Heart right ventricle (tissue), 16 donors: ENCODE results near the gene PTPRN2. TPM values are rescaled to one million over a fixed set of nuclear protein-coding genes. Genes with fewer than 3 reads are reported as not detected.

Experiments
- ATAC-seq, 8 donors: fragments of 200-7000 bp; cut with Tn5 transposase; one replicate each; pipeline ENCODE4 v1.9.1; 2020; ENCODE audit warnings: mild to moderate bottlenecking in 8 of 8, moderate library complexity in 8 of 8, moderate number of reproducible peaks in 1 of 8
- DNase-seq, 2 donors: peaks; one replicate each; pipeline ENCODE4 v3.0.0-alpha.2; 2020
- H3K27ac ChIP-seq, 10 donors: fragments of 200-600 bp; sonication (generic) in 2 of 10; one replicate each; pipeline versions ENCODE4 v1.5.0 to v1.8.0; 2020 to 2022; ENCODE audit warnings: mild to moderate bottlenecking in 3 of 10
- H3K27me3 ChIP-seq, 7 donors: fragments of 200-600 bp; one replicate each; pipeline ENCODE4 v1.8.0; 2021 to 2022; ENCODE audit warnings: mild to moderate bottlenecking in 2 of 7
- H3K36me3 ChIP-seq, 9 donors: fragments of 200-600 bp; sonication (generic) in 1 of 9; one replicate each; pipeline versions ENCODE4 v1.5.0 to v1.8.0; 2020 to 2022; ENCODE audit warnings: mild to moderate bottlenecking in 2 of 9
- H3K4me1 ChIP-seq, 9 donors: fragments of 200-600 bp; sonication (generic) in 1 of 9; one replicate each; pipeline versions ENCODE4 v1.5.0 to v1.8.0; 2020 to 2022; ENCODE audit warnings: mild to moderate bottlenecking in 4 of 9
- H3K4me3 ChIP-seq, 10 donors: fragments of 200-600 bp; sonication (generic) in 2 of 10; one replicate each; pipeline versions ENCODE4 v1.5.0 to v1.8.0; 2020 to 2022; ENCODE audit warnings: mild to moderate bottlenecking in 7 of 10, moderate library complexity in 2 of 10
- H3K9me3 ChIP-seq, 11 donors: fragments of 200-600 bp in 10 of 11; sonication (generic) in 2 of 11; one replicate each; pipeline versions ENCODE4 v1.5.0 to v1.8.0; 2013 to 2022; ENCODE audit warnings: mild to moderate bottlenecking in 2 of 11, control low read depth in 1 of 11, moderate library complexity in 1 of 11
- CTCF ChIP-seq, 9 donors: fragments of 200-600 bp; sonication (generic) in 2 of 9; IDR thresholded peaks; one replicate each; pipeline versions ENCODE4 v1.5.0 to v1.8.0; 2021 to 2022; ENCODE audit warnings: antibody characterized with exemption in 9 of 9, mild to moderate bottlenecking in 5 of 9, moderate library complexity in 1 of 9
- WGBS, 2 donors: extraction: QIAGEN DNeasy Blood & Tissue Kit; methylation state at CpG; one replicate each; pipeline ENCODE4 v1.1.7; 2013; ENCODE audit warnings: inconsistent platforms in 1 of 2; 5-methylcytosine and 5-hydroxymethylcytosine counted together
- intact Hi-C, 10 donors: fragments of 100-400 bp; cut with DNase I; formaldehyde crosslinking; loops; one replicate each; pipeline versions ENCODE4 v1.11.1 to v1.14.2; 2022
- polyA plus RNA-seq, 2 donors: library from polyadenylated mRNA; stranded (reverse); fragments of 200-250 nt; gene quantifications; one replicate each; pipeline ENCODE4 v1.2.3, GENCODE V29; 2013
- total RNA-seq, 10 donors: library from RNA; stranded (reverse); fragmentation: NEBNext Ultra II Directional in 3 of 10; extraction: Animal tissue kit (Norgen Biotek cat#: 25700) in 3 of 10; gene quantifications; one replicate each; pipeline versions ENCODE4 v1.2.1 to v1.2.4, GENCODE V29; 2021 to 2023
- donor health status: Arrhythmogenic right ventricular cardiomyopathy.
- donor health status: ischemic (EF 13 %, LVEDD 7.1; RV severe dilation, severe dysfunction).
- donor health status: healthy with polysubstance abuse.
- donor health status: DM: no; HTN: yes; CAD: no.
- donor health status: DM: no; HTN: no; CAD: no.
- donor health status: ischemic (EF 25% LVEDD 6.9; RV normal size, moderate dysfunction).
- donor health status: ischemic (EF 25% LVEDD 5.7; RV mildly dilated, moderate dysfunction).
- donor health status: healthy.
- donor health status: DM: yes; HTN: yes; CAD: no.
- donor health status: Ischemic cardiomyopathy.
- donor health status: ischemic (EF 35%, LVEDD 5.7; RV mildly dilated, moderate dysfunction).
- donor health status: nonischemic (EF 11% LVEDD 7.7; RV severe dilation, severe dysfunction).
- donor health status: DM: yes; HTN: yes; CAD: no.
- donor health status: PGD.
- donor health status: ischemic (EF 29% LVEDD 5.4; RV normal size, mild dysfunction).
- donor health status: nonischemic (EF 23%, LVEDD 6.1; RV moderate dilation, normal function).

The PTPRN2 gene
- total and polyA plus RNA-seq, 12 donors: 0.82 to 1.8 (median 1.3) TPM

- Histone ChIP-seq H3K4me3 (no peak overlapping the region), H3K36me3 (no peaks in the 10 kb centered on the region), H3K9me3 (no peaks in the 10 kb centered on the region), H3K27ac (no peak overlapping the region), H3K4me1 (no peaks in the 10 kb centered on the region), H3K27me3 (peaks cover 0 to 55% (median 39%) of the 10 kb centered on the region in 7 donors)
- TF ChIP-seq CTCF (IDR thresholded peaks at IDR 0.05): no peak
- no peak for ATAC-seq
- no peak for DNase-seq
- intact Hi-C loops: no loop called here
- WGBS, 2 donors: 70 to 72% methylated on average over 23 of the region's 23 CpGs
Measured at GRCh38 chr7:157707983-157708918, 879.4 kb downstream of the PTPRN2 start.

DNA sequence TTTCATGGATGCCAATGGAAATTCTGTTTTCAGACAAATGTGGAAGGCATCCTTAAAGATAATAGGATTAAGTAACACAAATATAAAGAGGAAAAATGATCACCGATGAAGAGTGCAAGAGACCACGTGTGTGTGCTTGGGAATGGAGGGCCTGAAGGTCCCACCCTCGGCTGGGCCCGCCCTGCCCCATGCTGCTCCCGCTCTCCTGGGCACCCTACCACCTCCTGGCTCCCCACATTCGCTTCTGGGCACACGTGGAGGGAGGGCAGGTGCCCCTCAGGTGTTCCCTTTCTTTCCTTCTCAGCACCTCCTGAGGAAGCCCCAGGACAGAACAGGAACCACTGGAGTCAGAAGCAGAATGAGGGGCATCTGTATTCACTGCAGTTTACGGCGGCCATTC lies 883.3 kb downstream of the PTPRN2 start:
- 73 to 78% methylated on average over 9 of the region's 9 CpGs for WGBS, 2 donors
- Histone ChIP-seq H3K9me3 (no peaks in the 10 kb centered on the region), H3K36me3 (no peaks in the 10 kb centered on the region), H3K27ac (no peak overlapping the region), H3K4me3 (no peak overlapping the region), H3K27me3 (peaks cover 0 to 77% (median 51%) of the 10 kb centered on the region in 7 donors), H3K4me1 (no peaks in the 10 kb centered on the region)
- TF ChIP-seq CTCF (IDR thresholded peaks at IDR 0.05): no peak
- DNase-seq (no peak), ATAC-seq (no peak)
- intact Hi-C loops: no loop called here

DNA sequence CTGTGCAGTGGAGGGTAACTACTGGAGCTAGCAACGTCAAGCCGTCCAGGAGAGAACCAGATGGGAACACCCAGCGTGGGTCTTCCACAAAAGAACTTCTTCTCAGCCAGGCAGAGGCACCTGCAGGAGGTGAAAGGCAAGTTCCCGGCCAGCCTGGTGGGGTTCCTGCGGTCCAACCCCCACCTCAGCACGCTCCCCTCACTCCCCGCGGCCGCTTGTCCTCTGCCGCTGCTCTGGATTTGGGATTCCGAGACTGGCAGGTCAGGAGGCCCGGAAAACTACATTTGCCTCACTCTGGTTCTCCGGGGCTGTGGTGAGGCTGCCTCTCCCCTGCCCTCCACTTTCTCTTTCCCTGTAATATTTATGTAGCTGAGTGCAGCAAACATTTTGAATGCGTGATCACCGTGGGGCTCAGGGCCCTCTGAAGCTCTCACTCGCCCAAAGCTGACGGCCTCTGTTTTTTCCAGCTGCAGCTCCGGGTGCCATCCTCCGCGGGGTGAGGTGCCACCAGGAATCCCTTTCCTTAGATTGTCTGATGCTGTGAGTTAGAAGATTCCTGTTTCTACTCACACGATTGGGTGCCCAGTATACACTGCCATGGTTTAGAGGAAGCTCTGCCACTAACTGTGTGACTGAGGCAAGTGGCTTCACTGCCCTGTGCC lies 884.0 kb downstream of the PTPRN2 start:
- no peak overlapping the region for H3K27ac ChIP-seq
- no peak for TF ChIP-seq CTCF (IDR thresholded peaks at IDR 0.05)
- H3K9me3 ChIP-seq: no peaks in the 10 kb centered on the region
- H3K27me3 ChIP-seq: peaks cover 0 to 75% (median 57%) of the 10 kb centered on the region in 7 donors
- H3K4me1 ChIP-seq: no peaks in the 10 kb centered on the region
- H3K4me3 ChIP-seq: no peak overlapping the region
- DNase-seq: no peak
- intact Hi-C loops: no loop called here
- ATAC-seq: no peak
- WGBS, 2 donors: 73 to 77% methylated on average over 21 of the region's 21 CpGs
- H3K36me3 ChIP-seq: no peaks in the 10 kb centered on the region

GRCh38 chr7:157703131-157703530 lies 884.5 kb downstream of the PTPRN2 start:
- no peak for DNase-seq

More at GRCh38 chr7:157703131-157703530, 884.5 kb downstream of the PTPRN2 start:
- H3K36me3 ChIP-seq: no peaks in the 10 kb centered on the region
- H3K27me3 ChIP-seq: peaks cover 0 to 71% (median 62%) of the 10 kb centered on the region in 7 donors
- no peak overlapping the region for H3K27ac ChIP-seq
- ATAC-seq: no peak
- H3K4me1 ChIP-seq: no peaks in the 10 kb centered on the region
- H3K4me3 ChIP-seq: no peak overlapping the region
- intact Hi-C loops: no loop called here
- 74 to 82% methylated on average over 14 of the region's 14 CpGs for WGBS, 2 donors
- TF ChIP-seq CTCF (IDR thresholded peaks at IDR 0.05): no peak
- H3K9me3 ChIP-seq: no peaks in the 10 kb centered on the region
